ENCODE data around the gene ELMO1.

ELMO1 gene, protein sequence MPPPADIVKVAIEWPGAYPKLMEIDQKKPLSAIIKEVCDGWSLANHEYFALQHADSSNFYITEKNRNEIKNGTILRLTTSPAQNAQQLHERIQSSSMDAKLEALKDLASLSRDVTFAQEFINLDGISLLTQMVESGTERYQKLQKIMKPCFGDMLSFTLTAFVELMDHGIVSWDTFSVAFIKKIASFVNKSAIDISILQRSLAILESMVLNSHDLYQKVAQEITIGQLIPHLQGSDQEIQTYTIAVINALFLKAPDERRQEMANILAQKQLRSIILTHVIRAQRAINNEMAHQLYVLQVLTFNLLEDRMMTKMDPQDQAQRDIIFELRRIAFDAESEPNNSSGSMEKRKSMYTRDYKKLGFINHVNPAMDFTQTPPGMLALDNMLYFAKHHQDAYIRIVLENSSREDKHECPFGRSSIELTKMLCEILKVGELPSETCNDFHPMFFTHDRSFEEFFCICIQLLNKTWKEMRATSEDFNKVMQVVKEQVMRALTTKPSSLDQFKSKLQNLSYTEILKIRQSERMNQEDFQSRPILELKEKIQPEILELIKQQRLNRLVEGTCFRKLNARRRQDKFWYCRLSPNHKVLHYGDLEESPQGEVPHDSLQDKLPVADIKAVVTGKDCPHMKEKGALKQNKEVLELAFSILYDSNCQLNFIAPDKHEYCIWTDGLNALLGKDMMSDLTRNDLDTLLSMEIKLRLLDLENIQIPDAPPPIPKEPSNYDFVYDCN

DNA sequence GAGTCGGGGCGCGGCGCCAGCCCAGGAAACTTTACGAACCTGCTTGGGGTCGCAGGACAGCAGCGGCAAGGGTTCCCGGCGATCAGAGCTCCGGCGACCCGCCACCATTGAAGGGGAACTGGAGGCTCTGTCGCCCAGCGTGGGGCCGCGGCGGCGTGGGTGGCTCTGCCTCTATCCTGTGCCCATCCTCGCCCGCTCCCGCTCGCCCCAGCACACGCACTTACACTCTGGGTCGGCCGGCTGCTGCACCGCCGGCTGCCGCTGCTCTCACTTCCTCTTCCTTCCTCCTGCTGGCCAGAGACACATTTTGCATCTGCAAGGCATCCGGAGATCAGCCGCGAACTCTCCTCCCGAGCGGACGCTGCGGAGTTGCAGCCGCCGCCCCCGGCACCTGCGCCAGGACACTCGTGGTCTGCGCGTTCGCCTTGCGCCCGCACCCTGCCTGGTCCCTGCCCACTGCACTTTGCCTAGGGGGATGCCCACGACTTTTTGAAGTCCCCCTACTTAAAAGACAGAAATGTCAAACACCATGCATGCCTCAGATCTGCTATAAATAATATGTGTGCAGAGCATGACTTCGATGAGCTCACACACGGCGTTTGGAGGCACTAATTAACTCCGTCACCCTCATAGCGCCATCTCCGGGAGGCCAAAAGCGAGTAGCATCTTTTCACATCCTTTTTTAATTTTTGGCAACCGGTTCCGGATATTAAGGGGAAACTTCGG, at the start of gene ELMO1:
Gene ELMO1 (minus strand): TSS at position 229 of the 726 bp plus-strand sequence. CDS start 106,174 bp downstream, outside the sequence.
- DNase-seq = peak; percentile 87

DNA sequence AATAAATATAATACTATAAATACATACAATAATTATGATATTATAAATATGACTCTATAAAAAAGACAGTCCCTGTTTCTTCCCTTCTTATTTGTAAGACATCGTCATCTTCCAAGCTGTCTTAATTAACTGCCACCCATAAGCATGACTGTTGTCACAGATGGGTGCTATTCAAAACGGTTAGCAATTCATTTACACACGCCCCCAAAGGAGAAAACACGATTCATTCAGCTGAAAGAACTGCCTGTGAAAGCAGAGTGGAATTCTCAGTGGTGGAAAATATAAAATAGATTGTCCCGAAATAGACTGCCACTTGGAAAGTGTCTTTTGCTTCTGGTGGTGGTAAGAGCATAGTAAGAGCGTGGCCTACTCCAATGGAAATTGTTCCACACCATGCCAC, 48.9 kb upstream of the ELMO1 start:
- DNase-seq = no peak

- DNase-seq = no peak
Observed at GRCh38 chr7:37495574-37496184, 47.0 kb upstream of the ELMO1 start.

GRCh38 chr7:37494926-37495325, 46.3 kb upstream of the ELMO1 start:
- no peak for DNase-seq

DNA sequence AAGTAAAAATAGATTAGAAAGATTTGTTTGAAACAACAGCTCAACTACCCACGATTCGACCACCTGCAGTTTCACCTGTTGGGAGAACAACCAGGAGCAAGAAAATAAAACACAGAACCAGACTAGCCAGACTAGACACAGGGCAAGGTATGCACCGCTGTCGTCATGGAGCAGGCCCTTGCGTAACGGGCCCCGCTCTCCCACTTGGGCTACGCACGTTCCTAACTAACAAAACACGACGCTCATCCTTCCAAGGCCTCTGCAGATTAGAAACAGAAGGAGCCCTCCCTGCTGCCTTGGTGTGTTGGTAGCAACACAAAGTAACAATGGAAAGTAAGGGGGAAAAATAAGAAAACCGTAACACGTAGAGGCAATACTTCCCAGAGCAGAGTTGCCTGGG, 45.1 kb upstream of the ELMO1 start:
- no peak for DNase-seq

DNA sequence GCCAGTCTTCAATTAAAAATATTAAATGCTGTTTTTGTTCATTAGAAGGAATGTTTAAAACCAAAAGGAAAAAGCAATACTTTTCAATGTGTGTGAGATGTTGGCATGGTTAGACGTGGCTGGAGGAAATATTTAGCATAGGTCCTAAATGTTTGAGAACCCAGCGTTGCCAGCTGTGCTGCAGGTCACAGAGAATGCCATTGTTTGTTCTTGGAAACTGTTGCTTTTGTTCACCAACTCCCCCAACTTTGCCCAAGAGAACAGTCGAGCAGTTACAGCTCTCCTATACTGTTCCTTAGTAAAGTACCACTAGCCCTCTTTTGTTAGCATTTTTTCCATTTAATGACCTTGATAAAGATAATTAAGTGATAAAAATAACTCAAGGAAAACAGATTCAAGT, 44.5 kb upstream of the ELMO1 start:
- no peak for DNase-seq

DNA sequence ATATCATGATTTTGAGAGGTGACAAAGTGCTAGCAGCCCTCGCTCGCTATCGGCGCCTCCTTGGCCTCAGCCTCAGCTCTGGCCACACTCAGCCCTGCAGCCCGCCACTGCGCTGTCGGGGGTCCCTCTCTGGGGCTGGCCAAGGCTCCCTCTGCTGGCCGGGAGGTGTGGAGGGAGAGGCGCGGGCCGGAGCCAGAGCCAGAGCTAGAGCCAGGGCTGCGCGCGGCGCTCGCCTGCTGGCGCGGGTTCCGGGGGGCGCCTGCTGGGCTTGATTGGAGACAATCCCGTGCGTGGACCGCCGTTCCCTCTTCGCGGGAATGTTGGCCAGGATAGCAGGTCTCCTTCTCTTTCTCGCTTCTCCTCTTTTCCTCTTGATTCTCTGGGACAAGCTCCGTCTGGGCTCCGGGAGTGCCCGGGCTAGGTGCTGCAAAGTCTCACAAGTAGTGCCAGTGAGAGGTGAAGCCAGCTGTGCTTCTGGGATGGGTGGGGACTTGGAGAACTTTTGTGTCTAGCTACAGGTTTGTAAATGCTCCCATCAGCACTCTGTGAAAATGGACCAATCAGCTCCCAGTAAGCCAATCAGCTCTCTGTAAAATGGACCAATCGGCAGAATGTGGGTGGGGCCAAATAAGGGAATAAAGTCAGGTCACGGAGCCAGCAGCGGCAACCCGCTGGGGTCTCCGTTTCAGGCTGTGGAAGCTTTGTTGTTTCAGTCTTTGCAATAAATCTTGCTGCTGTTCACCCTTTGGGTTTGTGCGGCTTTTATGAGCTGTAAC, 43.4 kb upstream of the ELMO1 start:
- no peak for DNase-seq

DNA sequence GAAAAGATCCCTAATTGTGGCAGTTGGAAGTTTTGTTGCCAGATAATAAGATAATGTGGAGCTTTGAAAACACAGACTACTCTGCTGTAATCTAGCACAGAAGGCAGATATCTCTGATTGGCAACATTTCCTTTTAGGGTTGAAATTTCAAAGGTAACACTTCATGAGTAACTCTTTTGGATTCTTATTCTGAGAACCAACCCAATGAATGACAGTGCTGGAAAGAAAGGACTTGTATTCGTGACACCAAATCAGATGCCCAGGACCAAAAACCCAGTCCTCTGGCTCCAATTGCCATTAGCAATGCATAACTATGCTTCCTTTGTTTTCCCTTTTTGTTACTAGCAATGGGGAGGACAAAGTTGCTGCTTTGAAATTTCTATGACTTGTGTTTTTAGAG, 41.0 kb upstream of the ELMO1 start:
- DNase-seq = no peak

DNA sequence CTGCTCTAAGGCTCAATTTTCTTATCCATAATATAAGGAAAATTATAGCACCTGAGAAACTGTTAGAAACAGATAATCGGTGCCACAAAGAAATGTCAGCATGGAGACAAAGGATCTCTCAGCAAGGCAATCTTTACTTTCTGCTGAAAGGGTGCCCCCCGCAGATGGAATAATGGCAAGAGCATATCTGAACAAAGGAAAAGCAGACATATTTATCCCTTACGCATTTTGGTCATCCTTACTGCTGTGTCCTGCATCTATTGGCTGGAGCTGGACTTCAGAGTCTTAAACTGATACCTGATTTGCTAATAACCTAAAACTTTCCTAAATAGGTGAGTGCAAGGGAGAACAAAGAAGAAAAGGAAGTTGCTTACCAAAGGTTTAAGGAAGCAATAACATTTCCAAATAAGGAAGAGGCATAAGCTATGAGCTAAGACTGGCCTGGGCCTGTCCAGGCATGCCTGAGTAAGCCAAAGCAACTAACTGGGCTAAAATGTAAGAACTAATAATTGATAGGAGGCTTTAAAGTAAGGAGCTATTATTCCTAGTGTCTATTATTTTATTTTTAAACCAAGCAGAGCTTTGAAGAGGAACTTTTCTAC, 39.6 kb upstream of the ELMO1 start:
- no peak for DNase-seq

DNA sequence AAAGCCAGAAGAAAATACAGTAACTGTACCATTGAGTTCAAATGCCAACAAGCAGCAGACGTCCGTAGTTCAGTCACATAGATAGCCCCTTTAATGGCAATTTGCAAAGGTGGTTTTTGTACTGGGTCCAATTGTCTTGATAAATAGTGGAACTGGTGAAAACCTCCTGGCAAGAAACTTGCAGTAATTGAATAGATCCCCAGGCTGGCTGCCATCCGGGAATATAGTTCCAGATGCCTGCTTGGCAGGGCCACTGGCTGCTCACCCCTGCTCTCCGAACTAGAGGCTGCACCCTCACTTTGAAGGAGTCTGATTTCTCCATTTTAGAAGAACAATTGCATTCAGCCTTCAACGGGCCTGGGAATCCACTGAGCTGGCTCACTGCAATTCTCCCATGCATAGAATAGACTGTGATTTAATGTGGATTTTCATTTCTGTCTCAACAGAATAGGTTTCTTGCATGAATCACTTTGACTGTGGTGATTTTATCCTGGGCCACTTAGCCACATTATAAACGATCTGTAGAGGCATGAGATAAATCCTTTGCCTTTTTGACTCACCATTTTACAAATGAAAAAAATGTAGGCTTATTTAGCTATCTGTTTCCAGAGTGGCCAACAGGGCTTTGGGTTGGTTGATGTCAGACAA, 35.9 kb upstream of the ELMO1 start:
- DNase-seq = no peak

DNA sequence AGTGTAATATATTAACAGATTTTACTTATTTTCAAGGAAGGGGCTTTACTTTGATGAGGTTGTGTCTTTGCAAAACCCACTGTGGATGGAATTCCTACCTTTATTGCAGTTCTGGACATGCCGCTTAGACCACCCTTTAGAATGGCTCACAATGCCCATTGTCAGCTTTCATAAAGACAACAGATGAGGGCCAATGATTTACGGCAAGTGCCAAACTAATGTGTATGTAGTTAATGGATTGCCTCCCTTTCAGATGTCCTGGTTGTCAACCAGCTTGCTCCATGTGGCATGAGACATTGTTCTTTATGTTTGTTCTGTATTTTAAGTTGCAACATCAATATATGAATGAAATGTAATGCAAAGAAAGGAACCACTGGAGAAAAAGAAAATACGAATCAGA, 35.0 kb upstream of the ELMO1 start:
- no peak for DNase-seq

- DNase-seq = no peak
Observed at GRCh38 chr7:37482953-37483352, 34.3 kb upstream of the ELMO1 start.

DNA sequence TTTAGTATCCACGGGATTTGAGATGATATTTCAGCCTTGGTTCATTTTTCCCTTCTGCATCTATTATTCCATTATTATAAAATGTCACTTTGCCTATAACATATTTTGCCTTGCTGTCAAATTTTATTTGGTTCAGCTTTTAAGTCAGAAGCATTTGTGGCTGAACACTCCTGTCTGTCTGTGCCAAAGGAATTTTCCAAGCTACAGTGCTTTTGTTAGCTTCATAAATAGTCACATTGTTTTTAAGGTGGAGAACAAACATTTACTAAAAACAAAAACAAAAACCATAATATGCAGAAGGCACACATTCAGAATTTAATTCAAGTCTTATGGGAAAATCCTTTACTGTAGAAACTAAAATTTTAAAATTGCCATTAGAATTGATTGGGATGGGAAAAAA, 33.8 kb upstream of the ELMO1 start:
- no peak for DNase-seq

- DNase-seq = no peak
Observed at GRCh38 chr7:37481722-37482288, 33.1 kb upstream of the ELMO1 start.

DNA sequence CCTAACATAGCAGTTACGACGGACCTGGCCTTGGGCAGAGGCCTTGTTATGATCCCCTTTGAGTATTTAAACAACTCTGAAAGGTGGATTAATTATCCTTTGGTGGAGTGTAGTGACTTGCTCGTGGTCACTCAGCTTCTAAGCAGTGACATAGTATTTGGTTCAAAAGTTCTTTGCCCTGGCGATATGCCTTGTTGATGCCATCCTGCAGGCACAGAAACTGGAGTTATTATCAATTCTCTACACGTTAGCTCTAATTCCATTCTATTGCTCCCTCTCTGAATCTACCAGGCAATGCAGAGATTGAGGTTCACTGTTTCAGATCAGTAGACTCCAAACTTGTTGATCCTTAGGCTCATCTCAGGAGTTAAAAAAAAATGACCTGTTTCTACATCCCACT, 32.5 kb upstream of the ELMO1 start:
- DNase-seq = no peak

- no peak for DNase-seq
Observed at GRCh38 chr7:37480041-37481031, 31.7 kb upstream of the ELMO1 start.

DNA sequence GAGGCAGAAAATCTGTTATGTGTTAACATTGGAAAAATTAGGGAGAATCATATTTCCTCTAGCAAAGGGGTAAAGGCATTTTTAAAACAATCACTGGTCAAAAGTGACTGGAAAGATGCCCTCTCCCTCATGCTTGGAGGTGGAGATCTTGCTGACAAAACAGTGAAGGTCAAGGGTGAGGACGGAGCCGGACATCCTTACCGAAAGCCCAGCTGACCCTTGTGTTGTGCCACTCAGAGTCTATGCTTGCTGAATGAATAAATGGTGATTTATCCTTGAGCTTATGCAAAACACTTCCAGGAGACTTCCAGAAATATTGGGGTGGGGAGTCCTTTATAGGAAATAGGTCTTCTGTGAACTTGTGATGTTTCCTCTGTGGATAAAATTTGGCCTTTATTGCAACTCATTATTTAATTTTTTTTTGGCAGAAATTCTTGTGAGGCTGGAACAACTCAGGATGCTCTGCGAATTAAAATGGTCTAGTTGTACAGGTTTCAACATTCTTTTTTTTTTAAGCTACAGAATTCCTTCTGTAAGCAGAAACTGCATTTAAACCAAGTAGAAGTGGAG, 28.3 kb upstream of the ELMO1 start:
- DNase-seq = peak; percentile 29

- DNase-seq = no peak
Observed at GRCh38 chr7:37476428-37476827, 27.8 kb upstream of the ELMO1 start.

GRCh38 chr7:37475646-37476045, 27.0 kb upstream of the ELMO1 start:
- DNase-seq = no peak
